MM.1S (cell line): ENCODE results near the gene ENGASE.

Experiments used
- DNase-seq: peaks from one replicate; pipeline ENCODE4 v3.0.0-alpha.2; 2015
- H2AFZ ChIP-seq: fragments of 300-600 bp; sonication (generic); 2 replicates; pipeline ENCODE4 v1.6.0; 2016; ENCODE audit warnings: antibody characterized with exemption, low read length
- H3F3A ChIP-seq: fragments of 300-600 bp; sonication (generic); 2 replicates; pipeline ENCODE4 v1.6.1; 2016; ENCODE audit warnings: mild to moderate bottlenecking, antibody characterized with exemption, low read length, moderate library complexity, mixed read lengths; ENCODE audit not compliant: insufficient read depth
- H3K27ac ChIP-seq: fragments of 300-600 bp; sonication (generic); 2 replicates; pipeline ENCODE4 v1.5.1; 2016; ENCODE audit warnings: mild to moderate bottlenecking, low read length
- H3K27me3 ChIP-seq: fragments of 300-600 bp; sonication (generic); replicated peaks from 2 replicates; pipeline ENCODE4 v1.6.0; 2016; ENCODE audit warnings: low read length; ENCODE audit not compliant: insufficient read depth
- H3K36me3 ChIP-seq: fragments of 300-600 bp; sonication (generic); replicated peaks from 2 replicates; pipeline ENCODE4 v1.6.1; 2016; ENCODE audit warnings: mild to moderate bottlenecking, low read length, mixed read lengths; ENCODE audit not compliant: insufficient read depth
- H3K4me1 ChIP-seq: fragments of 300-600 bp; sonication (generic); 2 replicates; pipeline ENCODE4 v1.6.1; 2016; ENCODE audit warnings: low read length, mixed read lengths
- H3K4me2 ChIP-seq: fragments of 300-600 bp; sonication (generic); 2 replicates; pipeline ENCODE4 v1.6.0; 2016; ENCODE audit warnings: low read depth, low read length
- H3K4me3 ChIP-seq: fragments of 300-600 bp; sonication (generic); 2 replicates; pipeline ENCODE4 v1.5.1; 2016; ENCODE audit warnings: low read length, mixed read lengths
- H3K79me2 ChIP-seq: fragments of 300-600 bp; sonication (generic); 2 replicates; pipeline ENCODE4 v1.6.1; 2016; ENCODE audit warnings: mixed run types, low read length, mixed read lengths
- H3K9ac ChIP-seq: fragments of 300-600 bp; sonication (generic); 2 replicates; pipeline ENCODE4 v1.6.1; 2016; ENCODE audit warnings: low read length, mixed read lengths
- H3K9me2 ChIP-seq: fragments of 300-600 bp; sonication (generic); replicated peaks from 2 replicates; pipeline ENCODE4 v1.6.1; 2016; ENCODE audit warnings: mild to moderate bottlenecking, low read length, mixed read lengths; ENCODE audit not compliant: insufficient read depth
- H3K9me3 ChIP-seq: fragments of 300-600 bp; sonication (generic); replicated peaks from 2 replicates; pipeline ENCODE4 v1.6.1; 2016; ENCODE audit warnings: mild to moderate bottlenecking, low read length, mixed read lengths; ENCODE audit not compliant: insufficient read depth
- H4K20me1 ChIP-seq: fragments of 300-600 bp; sonication (generic); 2 replicates; pipeline ENCODE4 v1.6.1; 2016; ENCODE audit warnings: mild to moderate bottlenecking, low read length, moderate library complexity, mixed read lengths; ENCODE audit not compliant: insufficient read depth
- EZH2 ChIP-seq: fragments of 300-600 bp; sonication (generic); optimal IDR thresholded peaks from 2 replicates; pipeline ENCODE3; 2017; ENCODE audit warnings: low read depth, mild to moderate bottlenecking, antibody characterized with exemption, low read length, mixed read lengths
- EZH2phosphoT487 ChIP-seq: fragments of 300-600 bp; sonication (generic); IDR thresholded peaks from 2 replicates; pipeline ENCODE4 v1.6.1; 2018; ENCODE audit warnings: antibody characterized with exemption, low read length
- TF ChIP-seq, protein P1 (sequence below): fragments of 300-600 bp; sonication (generic); IDR thresholded peaks from 2 replicates; pipeline ENCODE4 v1.5.1; 2016; ENCODE audit warnings: antibody characterized with exemption, low read length, mixed read lengths

The ENGASE gene

GRCh38 chr17:79095345-79096055 lies 20.9 kb downstream of the ENGASE start:
- no peak overlapping the region for H3K27ac ChIP-seq
- H3K9ac ChIP-seq: no peak overlapping the region
- no peak overlapping the region for H3K4me3 ChIP-seq
- H3K36me3 ChIP-seq: no peaks in the 10 kb centered on the region
- peaks cover 6% of the 10 kb centered on the region; the same call in 1 of the 2 replicates for H3K4me1 ChIP-seq
- H3K9me2 ChIP-seq: no peaks in the 10 kb centered on the region
- no peaks in the 10 kb centered on the region for H3F3A ChIP-seq
- H3K79me2 ChIP-seq: no peaks in the 10 kb centered on the region
- DNase-seq: no peak
- no peaks in the 10 kb centered on the region for H3K9me3 ChIP-seq
- no peak overlapping the region for H2AFZ ChIP-seq
- H4K20me1 ChIP-seq: no peaks in the 10 kb centered on the region
- peaks cover 85% of the 10 kb centered on the region for H3K27me3 ChIP-seq
- TF ChIP-seq EZH2phosphoT487 (no peak), EZH2 (no peak)
- TF ChIP-seq, protein P1, sequence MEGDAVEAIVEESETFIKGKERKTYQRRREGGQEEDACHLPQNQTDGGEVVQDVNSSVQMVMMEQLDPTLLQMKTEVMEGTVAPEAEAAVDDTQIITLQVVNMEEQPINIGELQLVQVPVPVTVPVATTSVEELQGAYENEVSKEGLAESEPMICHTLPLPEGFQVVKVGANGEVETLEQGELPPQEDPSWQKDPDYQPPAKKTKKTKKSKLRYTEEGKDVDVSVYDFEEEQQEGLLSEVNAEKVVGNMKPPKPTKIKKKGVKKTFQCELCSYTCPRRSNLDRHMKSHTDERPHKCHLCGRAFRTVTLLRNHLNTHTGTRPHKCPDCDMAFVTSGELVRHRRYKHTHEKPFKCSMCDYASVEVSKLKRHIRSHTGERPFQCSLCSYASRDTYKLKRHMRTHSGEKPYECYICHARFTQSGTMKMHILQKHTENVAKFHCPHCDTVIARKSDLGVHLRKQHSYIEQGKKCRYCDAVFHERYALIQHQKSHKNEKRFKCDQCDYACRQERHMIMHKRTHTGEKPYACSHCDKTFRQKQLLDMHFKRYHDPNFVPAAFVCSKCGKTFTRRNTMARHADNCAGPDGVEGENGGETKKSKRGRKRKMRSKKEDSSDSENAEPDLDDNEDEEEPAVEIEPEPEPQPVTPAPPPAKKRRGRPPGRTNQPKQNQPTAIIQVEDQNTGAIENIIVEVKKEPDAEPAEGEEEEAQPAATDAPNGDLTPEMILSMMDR: no peak
- no peak overlapping the region for H3K4me2 ChIP-seq

GRCh38 chr17:79096477-79096876 lies 21.9 kb downstream of the ENGASE start:
- peaks cover 93% of the 10 kb centered on the region for H3K27me3 ChIP-seq
- DNase-seq: no peak
- H3F3A ChIP-seq: no peaks in the 10 kb centered on the region

DNA sequence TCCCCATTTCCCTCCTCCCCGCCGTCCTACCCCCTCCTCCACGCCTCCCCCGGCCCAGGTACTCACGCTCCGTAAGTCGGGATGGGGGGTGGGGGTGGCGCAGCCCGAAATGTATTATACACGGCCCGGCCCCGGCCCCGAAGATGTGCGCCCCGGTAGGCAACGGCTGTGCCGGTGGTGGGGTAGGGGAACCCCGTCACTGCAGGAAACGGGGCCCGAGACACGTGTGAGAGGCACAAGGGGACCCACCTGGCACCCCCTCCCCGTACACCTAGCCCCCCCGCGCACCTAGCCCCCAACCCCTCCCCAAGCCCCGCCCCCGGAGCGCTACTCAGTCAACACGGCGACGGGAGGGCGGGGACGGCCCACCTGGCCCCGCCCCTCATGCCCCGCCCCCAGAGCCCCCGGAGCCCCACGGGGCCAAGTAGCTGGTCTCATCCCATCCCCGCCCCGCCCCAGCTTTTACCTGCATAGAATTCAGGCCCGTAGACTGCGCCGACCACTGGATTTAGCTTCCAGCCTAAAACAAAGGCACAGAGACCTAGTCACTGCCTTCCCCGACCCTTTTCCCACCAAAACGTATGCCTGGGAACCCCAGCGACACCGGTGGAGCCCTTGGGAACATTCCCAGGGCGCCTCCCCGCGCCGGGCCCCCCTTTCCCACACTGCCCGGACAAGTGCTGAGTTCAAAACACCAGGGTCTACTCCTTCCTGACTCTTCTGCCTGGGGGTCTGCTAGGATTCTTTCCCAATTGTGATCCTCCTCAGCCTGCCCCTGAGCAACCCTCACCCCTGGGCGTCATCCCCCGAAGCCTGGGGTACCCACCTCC lies 22.8 kb downstream of the ENGASE start:
- no peaks in the 10 kb centered on the region for H3K4me1 ChIP-seq
- H3K36me3 ChIP-seq: no peaks in the 10 kb centered on the region
- no peak overlapping the region for H2AFZ ChIP-seq
- H3K4me3 ChIP-seq: no peak overlapping the region
- no peaks in the 10 kb centered on the region for H3K79me2 ChIP-seq
- no peaks in the 10 kb centered on the region for H4K20me1 ChIP-seq
- no peak overlapping the region for H3K4me2 ChIP-seq
- H3K9me2 ChIP-seq: no peaks in the 10 kb centered on the region
- no peaks in the 10 kb centered on the region for H3K9me3 ChIP-seq
- H3K27ac ChIP-seq: no peak overlapping the region
- TF ChIP-seq, protein P1: no peak
- no peak for TF ChIP-seq EZH2phosphoT487
- TF ChIP-seq EZH2: peak; percentile 11
- peaks cover 95% of the 10 kb centered on the region for H3K27me3 ChIP-seq
- no peak for DNase-seq
- no peaks in the 10 kb centered on the region for H3F3A ChIP-seq
- H3K9ac ChIP-seq: no peak overlapping the region

More at GRCh38 chr17:79096477-79096876, 21.9 kb downstream of the ENGASE start:
- no peaks in the 10 kb centered on the region for H4K20me1 ChIP-seq
- no peak overlapping the region for H2AFZ ChIP-seq
- H3K79me2 ChIP-seq: no peaks in the 10 kb centered on the region
- no peaks in the 10 kb centered on the region for H3K9me2 ChIP-seq
- TF ChIP-seq EZH2 (no peak), EZH2phosphoT487 (no peak)
- TF ChIP-seq, protein P1: no peak
- no peaks in the 10 kb centered on the region for H3K4me1 ChIP-seq
- no peaks in the 10 kb centered on the region for H3K36me3 ChIP-seq
- H3K4me2 ChIP-seq: no peak overlapping the region
- H3K9ac ChIP-seq: no peak overlapping the region
- H3K27ac ChIP-seq: no peak overlapping the region
- no peaks in the 10 kb centered on the region for H3K9me3 ChIP-seq
- H3K4me3 ChIP-seq: no peak overlapping the region
